Memory B cell (primary cell): Measurements from ENCODE around the gene SEMA5B.

ENCODE experiments used
- ATAC-seq: fragments of 150-1000 bp; cut with Tn5 transposase; 2 replicates; pipeline ENCODE4 v1.10.0; 2021; ENCODE audit warnings: low read depth, mild to moderate bottlenecking, moderate library complexity
- DNase-seq, 2 donors: peaks; one replicate each; pipeline ENCODE4 v3.0.0; 2022; ENCODE audit warnings: low spot score in 2 of 2
- H3K27ac Mint-ChIP-seq: one replicate; pipeline ENCODE4 v1.8.0; 2022; ENCODE audit warnings: mild to moderate bottlenecking, moderate library complexity, mixed read lengths
- H3K27me3 Mint-ChIP-seq: one replicate; pipeline ENCODE4 v1.8.0; 2022; ENCODE audit warnings: mixed read lengths
- H3K36me3 Mint-ChIP-seq: one replicate; pipeline ENCODE4 v1.8.0; 2022; ENCODE audit warnings: mild to moderate bottlenecking, mixed read lengths
- H3K4me1 Mint-ChIP-seq: one replicate; pipeline ENCODE4 v1.8.0; 2022; ENCODE audit warnings: mixed read lengths
- H3K4me3 Mint-ChIP-seq: one replicate; pipeline ENCODE4 v1.8.0; 2022; ENCODE audit warnings: mild to moderate bottlenecking, moderate library complexity, mixed read lengths
- H3K9me3 Mint-ChIP-seq: one replicate; pipeline ENCODE4 v1.8.0; 2022; ENCODE audit warnings: mixed read lengths

The SEMA5B gene

GRCh38 chr3:122987736-122988319, 39.7 kb downstream of the SEMA5B start:
- ATAC-seq (no peak), DNase-seq (no peak)
- Mint-ChIP-seq H3K27ac (no peak overlapping the region), H3K27me3 (peaks cover 20% of the 10 kb centered on the region), H3K4me3 (no peak overlapping the region), H3K9me3 (no peaks in the 10 kb centered on the region), H3K36me3 (no peaks in the 10 kb centered on the region), H3K4me1 (peaks cover 3% of the 10 kb centered on the region)

GRCh38 chr3:122987231-122987630, 40.3 kb downstream of the SEMA5B start:
- Mint-ChIP-seq H3K4me1 (peaks cover 3% of the 10 kb centered on the region), H3K27ac (no peak overlapping the region), H3K27me3 (peaks cover 18% of the 10 kb centered on the region)

GRCh38 chr3:122986693-122987179, 40.8 kb downstream of the SEMA5B start:
- no peak for ATAC-seq
- DNase-seq: no peak
- peaks cover 17% of the 10 kb centered on the region for H3K27me3 Mint-ChIP-seq
- peaks cover 3% of the 10 kb centered on the region for H3K4me1 Mint-ChIP-seq
- no peaks in the 10 kb centered on the region for H3K36me3 Mint-ChIP-seq
- no peaks in the 10 kb centered on the region for H3K9me3 Mint-ChIP-seq
- no peak overlapping the region for H3K4me3 Mint-ChIP-seq
- H3K27ac Mint-ChIP-seq: no peak overlapping the region

More at GRCh38 chr3:122987231-122987630, 40.3 kb downstream of the SEMA5B start:
- ATAC-seq (no peak), DNase-seq (no peak)
- H3K36me3 Mint-ChIP-seq: no peaks in the 10 kb centered on the region
- H3K4me3 Mint-ChIP-seq: no peak overlapping the region
- no peaks in the 10 kb centered on the region for H3K9me3 Mint-ChIP-seq

GRCh38 chr3:122985539-122985938, 42.0 kb downstream of the SEMA5B start:
- Mint-ChIP-seq H3K27me3 (peaks cover 13% of the 10 kb centered on the region), H3K4me1 (peaks cover 7% of the 10 kb centered on the region), H3K36me3 (no peaks in the 10 kb centered on the region), H3K27ac (no peak overlapping the region), H3K9me3 (no peaks in the 10 kb centered on the region), H3K4me3 (no peak overlapping the region)
- DNase-seq (no peak), ATAC-seq (no peak)

- H3K4me1 Mint-ChIP-seq: peaks cover 7% of the 10 kb centered on the region
- ATAC-seq (no peak), DNase-seq (no peak)
- H3K4me3 Mint-ChIP-seq: no peak overlapping the region
- H3K36me3 Mint-ChIP-seq: no peaks in the 10 kb centered on the region
- H3K27ac Mint-ChIP-seq: no peak overlapping the region
- no peaks in the 10 kb centered on the region for H3K9me3 Mint-ChIP-seq
- H3K27me3 Mint-ChIP-seq: peaks cover 12% of the 10 kb centered on the region
These were observed 42.9 kb downstream of the SEMA5B start for GRCh38 chr3:122984650-122985049.

GRCh38 chr3:122984007-122984406, 43.6 kb downstream of the SEMA5B start:
- Mint-ChIP-seq H3K9me3 (no peaks in the 10 kb centered on the region), H3K4me3 (no peak overlapping the region), H3K27me3 (peaks cover 9% of the 10 kb centered on the region), H3K27ac (no peak overlapping the region), H3K4me1 (peaks cover 7% of the 10 kb centered on the region), H3K36me3 (no peaks in the 10 kb centered on the region)
- DNase-seq (no peak), ATAC-seq (no peak)

- ATAC-seq (no peak), DNase-seq (no peak)
- H3K27ac Mint-ChIP-seq: no peak overlapping the region
- H3K4me3 Mint-ChIP-seq: no peak overlapping the region
- peaks cover 6% of the 10 kb centered on the region for H3K27me3 Mint-ChIP-seq
- no peaks in the 10 kb centered on the region for H3K36me3 Mint-ChIP-seq
- peaks cover 9% of the 10 kb centered on the region for H3K4me1 Mint-ChIP-seq
- no peaks in the 10 kb centered on the region for H3K9me3 Mint-ChIP-seq
These were observed 45.1 kb downstream of the SEMA5B start for GRCh38 chr3:122982216-122983185.

GRCh38 chr3:122979211-122979610, 48.4 kb downstream of the SEMA5B start:
- Mint-ChIP-seq H3K27ac (no peak overlapping the region), H3K4me1 (peaks cover 19% of the 10 kb centered on the region), H3K27me3 (peaks cover 5% of the 10 kb centered on the region), H3K36me3 (no peaks in the 10 kb centered on the region), H3K9me3 (no peaks in the 10 kb centered on the region), H3K4me3 (no peak overlapping the region)
- ATAC-seq: no peak
- DNase-seq: no peak

GRCh38 chr3:122978569-122978968, 49.0 kb downstream of the SEMA5B start:
- Mint-ChIP-seq H3K4me3 (no peak overlapping the region), H3K36me3 (no peaks in the 10 kb centered on the region), H3K27ac (no peak overlapping the region), H3K27me3 (peaks cover 5% of the 10 kb centered on the region), H3K4me1 (peaks cover 18% of the 10 kb centered on the region), H3K9me3 (no peaks in the 10 kb centered on the region)
- ATAC-seq: no peak
- no peak for DNase-seq

GRCh38 chr3:122977746-122978466, 49.7 kb downstream of the SEMA5B start:
- H3K4me1 Mint-ChIP-seq: peaks cover 18% of the 10 kb centered on the region
- ATAC-seq (no peak), DNase-seq (no peak)
- no peak overlapping the region for H3K27ac Mint-ChIP-seq
- no peaks in the 10 kb centered on the region for H3K9me3 Mint-ChIP-seq
- H3K4me3 Mint-ChIP-seq: no peak overlapping the region
- H3K36me3 Mint-ChIP-seq: no peaks in the 10 kb centered on the region
- peaks cover 5% of the 10 kb centered on the region for H3K27me3 Mint-ChIP-seq

GRCh38 chr3:122975924-122976293, 51.7 kb downstream of the SEMA5B start:
- ATAC-seq: peak; percentile 81
- Mint-ChIP-seq H3K9me3 (no peaks in the 10 kb centered on the region), H3K27me3 (no peaks in the 10 kb centered on the region), H3K27ac (no peak overlapping the region), H3K4me3 (peak overlapping the region; percentile 58), H3K4me1 (peaks cover 15% of the 10 kb centered on the region), H3K36me3 (no peaks in the 10 kb centered on the region)
- no peak for DNase-seq

- ATAC-seq (peak; percentile 75), DNase-seq (no peak)
These were observed 52.2 kb downstream of the SEMA5B start for GRCh38 chr3:122975163-122975923.

GRCh38 chr3:122974764-122975162, 52.8 kb downstream of the SEMA5B start:
- Mint-ChIP-seq H3K27ac (peak overlapping the region; percentile 68), H3K9me3 (no peaks in the 10 kb centered on the region), H3K4me3 (peak overlapping the region; percentile 24), H3K4me1 (peaks cover 15% of the 10 kb centered on the region), H3K27me3 (no peaks in the 10 kb centered on the region), H3K36me3 (no peaks in the 10 kb centered on the region)
- DNase-seq (no peak), ATAC-seq (no peak)

More at GRCh38 chr3:122975163-122975923, 52.2 kb downstream of the SEMA5B start:
- Mint-ChIP-seq H3K27ac (peak overlapping the region; percentile 68), H3K9me3 (no peaks in the 10 kb centered on the region), H3K4me1 (peaks cover 15% of the 10 kb centered on the region), H3K4me3 (peak overlapping the region; percentile 58), H3K36me3 (no peaks in the 10 kb centered on the region), H3K27me3 (no peaks in the 10 kb centered on the region)
